GM19240 (cell line): Measurements from ENCODE around the gene PPM1H.
"Not testable (repeated sequence)": the region's sequence is repeated elsewhere in the genome, so short reads cannot be mapped to it uniquely, and the experiment has no call there.

Source experiments
- DNase-seq: peaks from one replicate; pipeline ENCODE4 v3.0.0; 2011; ENCODE audit warnings: low spot score; ENCODE audit not compliant: insufficient read length

The PPM1H gene

GRCh38 chr12:62943779-62944395, 8.9 kb upstream of the PPM1H start:
- DNase-seq, result no peak

DNA sequence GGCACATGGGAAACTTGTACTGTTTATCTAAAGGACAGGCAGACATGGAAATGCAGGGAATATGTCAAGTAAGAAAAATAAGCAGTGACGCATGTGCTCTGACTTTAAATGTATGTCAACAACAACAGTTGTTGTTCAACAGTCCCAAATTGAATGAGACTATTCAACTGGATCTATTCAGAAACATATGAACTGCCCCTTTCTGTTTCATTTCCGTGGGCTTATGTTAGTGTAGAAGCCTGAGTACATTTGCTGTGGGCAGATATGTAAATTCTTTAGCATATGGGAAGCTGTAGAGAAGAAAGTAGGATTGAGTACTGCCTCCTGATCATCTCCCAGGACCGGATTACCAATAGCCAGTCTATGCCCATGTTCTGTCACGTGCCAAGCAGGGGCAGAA, 7.4 kb upstream of the PPM1H start:
- not testable (repeated sequence) for DNase-seq

GRCh38 chr12:62934239-62934798, 631 bp downstream of the PPM1H start:
- no peak for DNase-seq

- DNase-seq, result no peak
Measured at GRCh38 chr12:62933602-62934238, 1.2 kb downstream of the PPM1H start.

DNA sequence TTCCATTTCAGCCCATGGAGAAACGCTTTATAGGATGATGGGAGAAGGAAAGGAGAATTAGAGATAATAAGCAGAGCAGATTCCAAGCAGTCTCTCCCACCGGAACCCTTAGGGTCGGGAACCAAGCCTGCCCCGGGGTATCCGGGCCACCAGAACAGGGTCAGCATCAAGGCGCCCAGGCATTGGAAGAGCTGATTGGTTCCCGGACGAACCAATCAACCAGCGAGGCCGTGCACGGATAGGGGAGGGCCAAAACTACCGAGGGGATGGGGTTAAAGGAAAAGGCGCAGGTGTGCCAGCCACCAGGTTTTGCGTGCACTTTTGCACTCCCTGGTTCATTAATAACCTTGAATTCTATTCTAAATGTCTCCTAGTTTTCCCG, 1.7 kb downstream of the PPM1H start:
- no peak for DNase-seq

- DNase-seq, result no peak
Measured at GRCh38 chr12:62931477-62931876, 3.5 kb downstream of the PPM1H start.

GRCh38 chr12:62930546-62931425, 4.2 kb downstream of the PPM1H start:
- DNase-seq, result no peak

DNA sequence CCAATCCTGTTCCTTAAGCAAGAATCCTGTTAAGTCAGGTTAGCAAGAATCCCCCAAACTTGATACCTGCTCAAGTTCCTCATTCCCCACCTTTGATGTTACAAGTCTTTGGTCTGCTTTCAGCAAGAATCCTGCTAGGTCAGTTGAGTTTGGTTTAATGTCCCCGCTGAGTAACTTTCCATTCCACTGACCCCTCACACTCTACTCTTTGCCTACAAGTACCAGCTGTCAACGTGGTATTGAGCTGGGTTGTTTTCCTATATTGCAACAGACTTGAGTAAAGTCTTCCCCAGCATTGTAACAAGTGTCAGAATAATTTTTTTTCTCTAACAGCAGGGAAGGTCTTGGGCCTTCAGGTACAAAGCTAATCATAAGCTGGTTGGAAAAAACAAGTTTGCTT, 6.3 kb downstream of the PPM1H start:
- DNase-seq, result no peak

- DNase-seq, result no peak
Measured at GRCh38 chr12:62925680-62926079, 9.3 kb downstream of the PPM1H start.

DNA sequence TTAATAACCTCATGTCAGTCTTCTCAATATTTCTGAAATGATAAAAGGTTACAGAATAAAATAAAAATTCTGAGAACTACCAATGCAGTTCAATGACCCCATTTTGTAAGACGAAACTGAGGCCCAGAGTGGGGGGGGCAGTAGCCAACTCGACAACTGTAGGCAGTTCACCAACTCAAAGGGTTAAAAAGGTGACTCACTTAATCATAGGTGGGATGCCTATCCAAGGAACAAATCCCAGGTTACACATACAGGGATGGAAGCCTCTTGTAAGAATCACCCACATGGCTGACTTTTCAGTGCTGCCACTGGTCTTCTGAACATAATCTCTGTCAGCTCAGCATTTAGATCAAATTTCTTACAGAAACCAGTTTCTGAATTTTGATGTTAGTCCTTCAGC, 10.9 kb downstream of the PPM1H start:
- DNase-seq, result no peak

- DNase-seq, result no peak
Measured at GRCh38 chr12:62922539-62922938, 12.4 kb downstream of the PPM1H start.

DNA sequence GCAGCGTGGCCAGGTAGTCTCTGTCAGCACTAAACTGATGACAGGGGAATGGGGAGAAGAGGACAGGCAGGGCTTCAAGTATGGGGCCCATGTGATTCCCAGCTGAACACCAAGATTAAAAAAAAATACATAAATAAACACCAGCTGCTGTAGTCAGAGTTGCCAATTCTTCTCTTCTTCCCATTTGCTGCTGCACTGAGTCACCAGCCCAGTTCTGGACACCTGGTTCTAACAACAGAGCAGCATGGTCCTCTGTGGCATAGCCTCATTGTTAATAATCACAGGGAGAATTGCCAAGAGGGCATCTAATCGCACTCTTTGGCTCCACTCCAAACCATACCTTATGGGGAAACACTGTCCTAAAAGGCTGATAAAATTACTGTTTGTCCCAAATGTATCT, 15.1 kb downstream of the PPM1H start:
- DNase-seq, result no peak

GRCh38 chr12:62917926-62918325, 17.0 kb downstream of the PPM1H start:
- DNase-seq, result no peak

DNA sequence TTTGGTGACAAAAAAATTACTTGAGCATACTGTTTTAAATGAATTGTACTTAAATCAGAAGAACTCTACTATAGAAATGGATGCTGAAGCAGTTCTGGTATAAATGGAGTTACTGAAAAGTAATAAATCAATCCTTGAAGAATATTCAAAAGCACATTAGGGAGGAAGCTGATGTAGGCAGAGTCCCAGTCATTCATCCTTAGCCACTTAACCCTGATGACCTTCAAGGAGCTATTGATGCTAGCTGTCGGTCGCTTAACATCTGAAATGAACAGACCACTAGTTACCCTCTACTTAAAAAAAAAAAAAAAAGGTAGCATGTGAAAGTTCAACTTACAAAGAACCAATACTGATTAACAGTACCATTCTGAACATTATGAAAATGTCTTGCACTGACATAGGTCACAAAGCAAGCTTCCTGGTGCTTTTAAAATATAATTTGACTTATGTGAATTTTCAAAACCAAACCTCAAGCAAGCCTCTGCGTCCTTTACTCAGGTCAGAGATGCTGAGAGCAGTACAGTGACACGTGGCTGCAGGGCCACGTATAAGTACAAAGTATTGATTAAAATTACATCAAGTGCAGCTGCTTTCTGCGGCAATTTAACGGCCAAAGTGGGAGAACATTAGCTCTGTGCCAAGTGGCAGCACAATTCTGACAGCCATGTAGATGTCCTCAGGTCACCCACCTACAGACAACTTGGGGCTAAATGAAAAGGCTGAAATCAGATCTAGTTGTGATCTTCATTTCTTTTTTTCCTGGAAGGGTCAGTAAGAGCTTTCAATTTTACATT, 18.1 kb downstream of the PPM1H start:
- no peak for DNase-seq

- DNase-seq, result no peak
Measured at GRCh38 chr12:62915204-62915529, 19.8 kb downstream of the PPM1H start.

- DNase-seq, result no peak
Measured at GRCh38 chr12:62914443-62915203, 20.3 kb downstream of the PPM1H start.

DNA sequence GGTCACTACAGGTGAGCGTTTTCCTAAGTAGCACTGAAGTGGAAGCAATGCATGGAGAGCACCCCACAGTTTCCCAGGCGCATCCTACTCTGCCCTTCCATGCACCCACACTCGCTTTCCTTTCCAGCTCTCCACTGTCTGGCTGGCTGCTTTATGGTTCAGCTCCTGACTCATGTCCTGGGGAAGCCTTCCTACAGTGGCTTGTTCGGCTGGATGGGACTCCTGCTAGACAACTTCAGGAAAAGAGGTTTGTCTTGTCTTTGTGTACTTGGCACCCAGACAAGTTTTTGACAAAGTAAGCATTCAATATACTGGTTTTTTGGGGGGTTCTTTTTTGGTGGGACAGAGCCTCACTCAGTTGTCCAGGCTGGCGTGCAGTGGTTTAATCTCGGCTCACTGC, 21.6 kb downstream of the PPM1H start:
- DNase-seq, result no peak

DNA sequence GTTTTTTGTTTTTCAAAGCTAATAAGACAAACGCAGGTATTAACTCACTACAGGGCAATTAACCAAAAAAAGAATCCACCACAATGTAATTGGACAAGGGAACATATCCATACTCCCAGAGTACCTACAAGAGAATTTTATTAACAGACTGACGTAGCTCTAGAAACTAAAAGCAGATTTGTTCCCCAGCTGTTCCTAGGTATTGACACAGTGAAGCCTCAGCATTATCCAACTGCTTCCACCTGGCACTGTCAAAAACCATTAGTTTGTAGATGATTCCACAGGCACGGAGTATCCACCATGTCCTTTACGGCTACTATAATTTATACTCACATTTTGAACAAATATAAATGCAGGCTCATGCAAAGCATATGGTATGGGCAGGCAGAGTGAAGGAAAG, 22.3 kb downstream of the PPM1H start:
- DNase-seq, result no peak

DNA sequence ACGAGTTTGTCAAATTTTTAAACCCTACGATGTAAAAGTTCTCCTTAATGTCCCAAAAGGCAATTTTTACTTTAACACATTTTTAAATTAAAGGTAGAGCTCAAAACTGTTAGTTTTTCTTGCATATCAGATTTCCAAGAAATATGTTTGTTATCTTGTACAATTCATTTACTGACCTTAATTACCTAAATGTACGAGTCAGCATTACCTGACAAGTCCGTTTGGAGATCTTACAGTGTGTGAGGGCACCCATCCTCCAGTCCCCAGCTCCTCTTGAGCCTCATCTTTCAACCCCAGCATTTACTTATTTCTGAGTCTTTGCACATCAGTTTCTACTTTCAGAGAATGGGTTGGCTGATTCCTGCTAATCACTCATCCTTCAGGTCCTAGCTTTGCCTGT, 23.7 kb downstream of the PPM1H start:
- DNase-seq, result no peak

DNA sequence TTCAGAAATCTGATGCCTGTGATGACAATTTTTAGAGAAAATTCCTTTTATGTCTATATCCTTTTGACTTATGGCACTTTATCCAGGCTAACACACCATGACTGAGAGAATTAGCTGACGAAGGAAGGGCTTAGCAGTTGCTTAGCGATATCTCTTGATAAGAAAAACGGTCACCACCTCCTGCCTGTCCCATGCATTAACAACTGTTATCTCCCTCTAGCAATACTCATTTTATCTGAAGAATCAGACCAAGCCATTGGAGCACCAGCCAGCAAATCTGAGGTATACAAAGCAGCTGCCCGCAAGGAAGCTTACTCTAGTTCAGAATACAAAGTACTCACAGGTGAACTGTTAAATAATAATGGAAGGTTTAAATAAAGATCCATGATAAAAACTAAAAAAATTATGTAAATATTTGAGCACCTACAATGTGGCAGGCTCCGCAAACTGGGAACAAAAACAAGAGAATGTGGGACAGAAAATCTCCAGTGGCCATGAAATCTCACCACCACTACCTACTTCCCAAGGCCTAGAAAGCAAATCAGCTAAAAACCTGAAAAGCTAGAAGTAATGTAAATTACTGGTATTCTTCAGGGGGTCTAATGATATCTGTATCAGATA, 24.3 kb downstream of the PPM1H start:
- no peak for DNase-seq
